HepG2 (cell line): ENCODE data around the gene ARHGAP9. TPM values are rescaled to one million over a fixed set of nuclear protein-coding genes. Genes with fewer than 3 reads are reported as not detected.

Experiments used
- BATF2 ChIP-seq: sonication (generic); formaldehyde crosslinking; IDR thresholded peaks from 2 replicates; pipeline ENCODE4 v1.8.0; 2022; ENCODE audit warnings: mild to moderate bottlenecking, missing genetic modification reagents, moderate library complexity
- ELF1 ChIP-seq: sonication (generic); formaldehyde crosslinking; IDR thresholded peaks from 2 replicates; pipeline ENCODE4 v1.4.0; 2020; ENCODE audit warnings: missing genetic modification reagents
- MAFF ChIP-seq: IDR thresholded peaks from 2 replicates; pipeline ENCODE4 v1.6.1; 2011; ENCODE audit warnings: low read depth, low read length, improper control_type of control experiment
- NFAT5 ChIP-seq: sonication (generic); formaldehyde crosslinking; IDR thresholded peaks from 2 replicates; pipeline ENCODE4 v1.4.0; 2020; ENCODE audit warnings: missing genetic modification reagents
- PHF21A ChIP-seq: sonication (generic); formaldehyde crosslinking; IDR thresholded peaks from 2 replicates; pipeline ENCODE4 v1.5.0; 2020; ENCODE audit warnings: mild to moderate bottlenecking, missing genetic modification reagents
- ZBTB38 ChIP-seq: sonication (generic); formaldehyde crosslinking; IDR thresholded peaks from 2 replicates; pipeline ENCODE4 v1.5.1; 2020; ENCODE audit warnings: mild to moderate bottlenecking, missing genetic modification reagents
- ZC3H13 ChIP-seq: sonication (generic); formaldehyde crosslinking; IDR thresholded peaks from 2 replicates; pipeline ENCODE4 v1.8.1; 2023; ENCODE audit warnings: mild to moderate bottlenecking, missing genetic modification reagents, moderate library complexity
- ZNF775 ChIP-seq: sonication (generic); formaldehyde crosslinking; IDR thresholded peaks from 2 replicates; pipeline ENCODE4 v1.4.0; 2020; ENCODE audit warnings: missing genetic modification reagents, mild to moderate bottlenecking, moderate library complexity, borderline replicate concordance
- ZNF776 ChIP-seq: sonication (generic); formaldehyde crosslinking; IDR thresholded peaks from 2 replicates; pipeline ENCODE4 v1.4.0; 2020; ENCODE audit warnings: mild to moderate bottlenecking, missing genetic modification reagents
- ZNF800 ChIP-seq: sonication (generic); formaldehyde crosslinking; IDR thresholded peaks from 2 replicates; pipeline ENCODE4 v1.4.0; 2020; ENCODE audit warnings: missing genetic modification reagents
- ZNF891 ChIP-seq: sonication (generic); formaldehyde crosslinking; IDR thresholded peaks from 2 replicates; pipeline ENCODE4 v1.5.0; 2020; ENCODE audit warnings: mild to moderate bottlenecking, missing genetic modification reagents
- polyA plus RNA-seq, 8 experiments: library from polyadenylated mRNA; depleted of rRNA in 3 of 8; stranded (reverse) in 7 of 8; unstranded in 1 of 8; fragments of >200 nt; fragmentation: Illumina TruSeq in 4 of 8; extraction: Trizol in 4 of 8; gene quantifications; 2 replicates each; pipeline versions ENCODE4 v1.2.1 to v1.2.3, GENCODE V29; 2011 to 2016; ENCODE audit warnings: low read depth in 4 of 8, missing spikeins in 1 of 8, mixed read lengths in 1 of 8; ENCODE audit not compliant: insufficient read depth in 1 of 8
- total RNA-seq, 5 experiments: library from RNA; depleted of rRNA; stranded (reverse); fragments of >200 nt; fragmentation: Illumina TruSeq; extraction: Trizol; gene quantifications; 2 replicates each; pipeline ENCODE4 v1.2.3, GENCODE V29; 2016; ENCODE audit warnings: low read depth in 1 of 5
- TF ChIP-seq, protein P1 (sequence below): sonication (generic); formaldehyde crosslinking; IDR thresholded peaks from 2 replicates; pipeline ENCODE4 v1.5.1; 2020; ENCODE audit warnings: mild to moderate bottlenecking, moderate library complexity, missing genetic modification reagents
- TF ChIP-seq, protein P2 (sequence below): sonication (generic); formaldehyde crosslinking; IDR thresholded peaks from 2 replicates; pipeline ENCODE4 v1.5.0; 2020; ENCODE audit warnings: mild to moderate bottlenecking, missing genetic modification reagents, borderline replicate concordance

Gene ARHGAP9
- total and polyA plus RNA-seq, 2 of the 13 experiments (the other 11 are each of a cell fraction or from before 2014, with no cell fraction given) = 0.18 to 1.2 TPM

DNA sequence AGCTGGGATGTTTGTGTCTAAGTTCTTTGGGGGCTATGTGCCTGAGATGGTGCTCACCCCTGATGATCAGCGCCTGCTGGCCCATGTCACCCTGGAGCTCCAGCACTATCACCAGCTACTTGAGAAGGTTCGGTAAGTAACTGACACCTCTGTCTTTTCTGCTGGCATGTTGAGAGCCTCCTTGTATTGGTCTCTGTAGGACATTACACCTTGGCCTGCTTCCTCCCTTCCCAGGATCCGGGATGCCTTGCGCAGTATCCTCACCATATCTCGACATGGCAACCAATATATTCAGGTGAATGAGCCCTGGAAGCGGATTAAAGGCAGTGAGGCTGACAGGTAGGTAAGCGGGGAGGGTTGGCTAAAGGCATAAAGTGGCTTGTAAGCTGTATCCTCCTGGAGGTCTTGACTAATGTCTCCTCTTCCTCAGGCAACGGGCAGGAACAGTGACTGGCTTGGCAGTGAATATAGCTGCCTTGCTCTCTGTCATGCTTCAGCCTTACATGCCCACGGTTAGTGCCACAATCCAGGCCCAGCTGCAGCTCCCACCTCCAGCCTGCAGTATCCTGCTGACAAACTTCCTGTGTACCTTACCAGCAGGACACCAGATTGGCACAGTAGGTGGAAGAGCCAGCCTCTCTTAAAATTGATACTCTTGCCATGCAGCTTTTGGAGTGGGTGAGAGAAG is 35.2 kb upstream of the ARHGAP9 start (continued):
- TF ChIP-seq BATF2 (CRISPR knock-in tag) = no peak
- 0 out of 2 replicates have a peak, but pooled peaks have one; percentile 23 for TF ChIP-seq ZBTB38 (CRISPR knock-in tag)
- TF ChIP-seq MAFF = no peak
- TF ChIP-seq ELF1 (CRISPR knock-in tag) = no peak
- TF ChIP-seq ZNF800 (CRISPR knock-in tag) = no peak
- peak; percentile 82 for TF ChIP-seq ZC3H13
- no peak for TF ChIP-seq ZNF775 (CRISPR knock-in tag)
- no peak for TF ChIP-seq NFAT5 (CRISPR knock-in tag)
- TF ChIP-seq ZNF891 (CRISPR knock-in tag) = no peak
- TF ChIP-seq, protein P1, sequence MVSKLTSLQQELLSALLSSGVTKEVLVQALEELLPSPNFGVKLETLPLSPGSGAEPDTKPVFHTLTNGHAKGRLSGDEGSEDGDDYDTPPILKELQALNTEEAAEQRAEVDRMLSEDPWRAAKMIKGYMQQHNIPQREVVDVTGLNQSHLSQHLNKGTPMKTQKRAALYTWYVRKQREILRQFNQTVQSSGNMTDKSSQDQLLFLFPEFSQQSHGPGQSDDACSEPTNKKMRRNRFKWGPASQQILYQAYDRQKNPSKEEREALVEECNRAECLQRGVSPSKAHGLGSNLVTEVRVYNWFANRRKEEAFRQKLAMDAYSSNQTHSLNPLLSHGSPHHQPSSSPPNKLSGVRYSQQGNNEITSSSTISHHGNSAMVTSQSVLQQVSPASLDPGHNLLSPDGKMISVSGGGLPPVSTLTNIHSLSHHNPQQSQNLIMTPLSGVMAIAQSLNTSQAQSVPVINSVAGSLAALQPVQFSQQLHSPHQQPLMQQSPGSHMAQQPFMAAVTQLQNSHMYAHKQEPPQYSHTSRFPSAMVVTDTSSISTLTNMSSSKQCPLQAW (CRISPR knock-in tag) = no peak
- TF ChIP-seq ZNF776 (CRISPR knock-in tag) = no peak
- TF ChIP-seq, protein P2, sequence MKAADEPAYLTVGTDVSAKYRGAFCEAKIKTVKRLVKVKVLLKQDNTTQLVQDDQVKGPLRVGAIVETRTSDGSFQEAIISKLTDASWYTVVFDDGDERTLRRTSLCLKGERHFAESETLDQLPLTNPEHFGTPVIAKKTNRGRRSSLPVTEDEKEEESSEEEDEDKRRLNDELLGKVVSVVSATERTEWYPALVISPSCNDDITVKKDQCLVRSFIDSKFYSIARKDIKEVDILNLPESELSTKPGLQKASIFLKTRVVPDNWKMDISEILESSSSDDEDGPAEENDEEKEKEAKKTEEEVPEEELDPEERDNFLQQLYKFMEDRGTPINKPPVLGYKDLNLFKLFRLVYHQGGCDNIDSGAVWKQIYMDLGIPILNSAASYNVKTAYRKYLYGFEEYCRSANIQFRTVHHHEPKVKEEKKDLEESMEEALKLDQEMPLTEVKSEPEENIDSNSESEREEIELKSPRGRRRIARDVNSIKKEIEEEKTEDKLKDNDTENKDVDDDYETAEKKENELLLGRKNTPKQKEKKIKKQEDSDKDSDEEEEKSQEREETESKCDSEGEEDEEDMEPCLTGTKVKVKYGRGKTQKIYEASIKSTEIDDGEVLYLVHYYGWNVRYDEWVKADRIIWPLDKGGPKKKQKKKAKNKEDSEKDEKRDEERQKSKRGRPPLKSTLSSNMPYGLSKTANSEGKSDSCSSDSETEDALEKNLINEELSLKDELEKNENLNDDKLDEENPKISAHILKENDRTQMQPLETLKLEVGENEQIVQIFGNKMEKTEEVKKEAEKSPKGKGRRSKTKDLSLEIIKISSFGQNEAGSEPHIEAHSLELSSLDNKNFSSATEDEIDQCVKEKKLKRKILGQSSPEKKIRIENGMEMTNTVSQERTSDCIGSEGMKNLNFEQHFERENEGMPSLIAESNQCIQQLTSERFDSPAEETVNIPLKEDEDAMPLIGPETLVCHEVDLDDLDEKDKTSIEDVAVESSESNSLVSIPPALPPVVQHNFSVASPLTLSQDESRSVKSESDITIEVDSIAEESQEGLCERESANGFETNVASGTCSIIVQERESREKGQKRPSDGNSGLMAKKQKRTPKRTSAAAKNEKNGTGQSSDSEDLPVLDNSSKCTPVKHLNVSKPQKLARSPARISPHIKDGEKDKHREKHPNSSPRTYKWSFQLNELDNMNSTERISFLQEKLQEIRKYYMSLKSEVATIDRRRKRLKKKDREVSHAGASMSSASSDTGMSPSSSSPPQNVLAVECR (CRISPR knock-in tag) = no peak
- TF ChIP-seq PHF21A (CRISPR knock-in tag) = no peak
